Measurements from ENCODE around the gene VSNL1.

GRCh38 chr2:17689010-17689409, 148.5 kb downstream of the VSNL1 start:
- TF ChIP-seq POLR2A (IDR thresholded peaks at IDR 0.05) (no peak), CTCF (IDR thresholded peaks at IDR 0.05) (no peak)

All from body of pancreas (tissue), 4 donors.